Measurements from ENCODE around the gene E2F3. TPM values are rescaled to one million over a fixed set of nuclear protein-coding genes. Genes with fewer than 3 reads are reported as not detected.

E2F3 gene
- total and polyA plus RNA-seq, 2 donors (not counting 3 experiments of a cell fraction or from before 2014, with no cell fraction given) = 8.6 to 22.0 TPM

DNA sequence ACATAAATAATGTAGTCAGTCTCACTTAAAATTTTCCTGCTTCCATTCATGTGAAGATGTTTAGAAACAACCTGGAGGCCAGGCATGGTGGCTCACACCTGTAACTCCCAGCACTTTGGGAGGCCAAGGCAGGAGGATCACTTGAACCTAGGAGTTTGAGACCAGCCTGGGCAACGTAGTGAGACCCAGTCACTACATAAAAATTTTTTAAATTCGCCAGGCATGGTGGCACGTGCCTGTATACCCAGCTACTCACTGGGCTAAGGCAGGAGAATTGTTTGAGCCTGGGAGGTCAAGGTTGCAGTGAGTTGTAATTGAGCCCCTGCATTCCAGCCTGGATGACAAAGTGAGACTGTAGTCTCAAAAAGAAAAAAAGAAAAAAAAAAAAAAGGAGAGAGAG, 47.3 kb upstream of the E2F3 start:
- H3K9ac ChIP-seq (replicated peaks; ENCODE audit: extremely low read depth, insufficient read depth, low read length) = no peak overlapping the region
- FAIRE-seq = no peak
- peaks cover 0 to 2% of the 10 kb centered on the region in 2 experiments for H3K27me3 ChIP-seq (ENCODE audit: control insufficient read depth in 2 of 2, insufficient read depth in 2 of 2, low read length in 2 of 2)
- no peaks in the 10 kb centered on the region for H3K79me2 ChIP-seq (ENCODE audit: control insufficient read depth, insufficient read depth, low read length)
- POLR2A ChIA-PET = no interaction called here
- BruUV-seq (replicated peaks) = no TSS peak
- no peaks in the 10 kb centered on the region for H3K9me1 ChIP-seq (replicated peaks; ENCODE audit: control insufficient read depth, extremely low read depth, insufficient read depth, low read length)
- DNase-seq (ENCODE audit: low read depth, low spot score) = no peak
- no peak overlapping the region for H3K27ac ChIP-seq (ENCODE audit: insufficient read depth, low read depth, low read length)
- dilution Hi-C loops (cut with MboI; ENCODE audit: extremely low pct_ligation_motif_present, low sequenced_read_pairs) (no loop called here), intact Hi-C loops (cut with micrococcal nuclease) (no loop called here)
- TF ChIP-seq FOS (IDR thresholded peaks at IDR 0.05; ENCODE audit: borderline replicate concordance, insufficient read depth, low read length) (no peak), POLR2A (IDR thresholded peaks at IDR 0.05; ENCODE audit: low read depth, low read length) (no peak), MYC (IDR thresholded peaks at IDR 0.05; ENCODE audit: low read depth, low read length) (no peak), CTCF (IDR thresholded peaks at IDR 0.05; ENCODE audit: extremely low read depth in 1 of 2, insufficient read depth in 1 of 2, low read depth in 1 of 2, low read length in 2 of 2) (no peak), EZH2 (IDR thresholded peaks at IDR 0.05; ENCODE audit: borderline replicate concordance, low read depth, low read length, severe bottlenecking) (no peak), JUN (IDR thresholded peaks at IDR 0.05; ENCODE audit: borderline replicate concordance, insufficient read depth, insufficient read length, low read depth) (no peak), POLR2AphosphoS5 (IDR thresholded peaks at IDR 0.05; ENCODE audit: insufficient read depth, low read depth, low read length) (no peak), GATA2 (IDR thresholded peaks at IDR 0.05; ENCODE audit: insufficient read depth, insufficient read length, low read depth, low read length) (no peak)
- TF ChIP-seq, protein P1, sequence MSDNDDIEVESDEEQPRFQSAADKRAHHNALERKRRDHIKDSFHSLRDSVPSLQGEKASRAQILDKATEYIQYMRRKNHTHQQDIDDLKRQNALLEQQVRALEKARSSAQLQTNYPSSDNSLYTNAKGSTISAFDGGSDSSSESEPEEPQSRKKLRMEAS (IDR thresholded peaks at IDR 0.05; ENCODE audit: insufficient read depth, insufficient read length) = no peak
- CTCF ChIA-PET = no interaction called here
- H3K36me3 ChIP-seq (ENCODE audit: control insufficient read depth in 2 of 2, extremely low read depth in 1 of 2, insufficient read depth in 2 of 2, low read length in 2 of 2) = no peaks in the 10 kb centered on the region
- H3K4me2 ChIP-seq (ENCODE audit: insufficient read depth, low read length) = no peak overlapping the region
- H3K9me3 ChIP-seq (replicated peaks; ENCODE audit: control insufficient read depth, insufficient read depth, low read length) = no peaks in the 10 kb centered on the region
- H3K4me3 ChIP-seq (replicated peaks in 1 of 3; ENCODE audit: insufficient read depth in 1 of 3, low read depth in 1 of 3, low read length in 3 of 3) = no peak overlapping the region
- no peaks in the 10 kb centered on the region for H3K4me1 ChIP-seq (ENCODE audit: control insufficient read depth, extremely low read depth, insufficient read depth, low read length)
- no peaks in the 10 kb centered on the region for H4K20me1 ChIP-seq (replicated peaks; ENCODE audit: control insufficient read depth, extremely low read depth, insufficient read depth, low read length)
- no peak overlapping the region for H2AFZ ChIP-seq (ENCODE audit: low read depth, low read length)
